Measurements from ENCODE around the gene CCL17.

- no peak for TF ChIP-seq POLR2AphosphoS5 (IDR thresholded peaks at IDR 0.05; ENCODE audit: borderline replicate concordance, low read depth, low read length)
- no peak for TF ChIP-seq EZH2 (IDR thresholded peaks at IDR 0.05)
These were observed 18.6 kb downstream of the CCL17 start for GRCh38 chr16:57423152-57423551.

Data from SK-N-MC (cell line).